ENCODE data around the gene SCART1.

The SCART1 gene

DNA sequence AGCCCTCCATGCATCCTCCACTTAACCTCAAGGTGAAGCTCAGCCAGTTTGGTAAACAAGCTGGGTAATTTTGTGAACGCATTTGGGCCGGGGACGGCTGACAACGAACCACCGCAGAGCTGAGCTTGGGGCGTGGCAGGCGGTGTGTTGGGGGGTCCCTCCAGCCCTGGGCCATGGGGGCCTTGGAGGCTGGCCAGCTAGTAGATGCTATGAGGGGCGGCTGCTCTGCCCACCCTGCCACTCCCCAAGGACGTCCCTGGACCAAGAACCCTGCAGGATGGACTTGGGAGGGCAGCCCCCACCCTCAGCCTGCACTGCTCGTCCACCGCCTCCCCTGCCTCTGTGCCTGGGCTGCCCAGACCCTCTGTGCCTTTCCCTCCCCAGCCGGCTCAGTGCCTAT, 12.0 kb upstream of the SCART1 start:
- Histone ChIP-seq H3K9ac (ENCODE audit: low read length) (no peak overlapping the region), H3K27me3 (ENCODE audit: low read length) (no peaks in the 10 kb centered on the region), H4K20me1 (ENCODE audit: low read depth, low read length) (no peaks in the 10 kb centered on the region), H3K4me2 (ENCODE audit: low read depth, low read length, poor library complexity, severe bottlenecking) (no peak overlapping the region), H3K36me3 (ENCODE audit: low read length) (no peaks in the 10 kb centered on the region), H3K27ac (ENCODE audit: low read depth, low read length) (no peak overlapping the region), H3F3A (ENCODE audit: insufficient read depth) (no peaks in the 10 kb centered on the region), H2AFZ (ENCODE audit: low read depth, low read length, severe bottlenecking) (no peak overlapping the region), H3K79me2 (ENCODE audit: insufficient read depth, low read length) (no peaks in the 10 kb centered on the region), H3K4me3 (ENCODE audit: insufficient read depth, low read length, poor library complexity, severe bottlenecking) (no peak overlapping the region), H3K9me3 (ENCODE audit: insufficient read depth, low read length) (0 out of 2 replicates have a peak, but pooled peaks cover under 1% of the 10 kb centered on the region), H3K9me2 (replicated peaks; ENCODE audit: insufficient read depth, low read length) (no peaks in the 10 kb centered on the region)
- TF ChIP-seq, protein P1, sequence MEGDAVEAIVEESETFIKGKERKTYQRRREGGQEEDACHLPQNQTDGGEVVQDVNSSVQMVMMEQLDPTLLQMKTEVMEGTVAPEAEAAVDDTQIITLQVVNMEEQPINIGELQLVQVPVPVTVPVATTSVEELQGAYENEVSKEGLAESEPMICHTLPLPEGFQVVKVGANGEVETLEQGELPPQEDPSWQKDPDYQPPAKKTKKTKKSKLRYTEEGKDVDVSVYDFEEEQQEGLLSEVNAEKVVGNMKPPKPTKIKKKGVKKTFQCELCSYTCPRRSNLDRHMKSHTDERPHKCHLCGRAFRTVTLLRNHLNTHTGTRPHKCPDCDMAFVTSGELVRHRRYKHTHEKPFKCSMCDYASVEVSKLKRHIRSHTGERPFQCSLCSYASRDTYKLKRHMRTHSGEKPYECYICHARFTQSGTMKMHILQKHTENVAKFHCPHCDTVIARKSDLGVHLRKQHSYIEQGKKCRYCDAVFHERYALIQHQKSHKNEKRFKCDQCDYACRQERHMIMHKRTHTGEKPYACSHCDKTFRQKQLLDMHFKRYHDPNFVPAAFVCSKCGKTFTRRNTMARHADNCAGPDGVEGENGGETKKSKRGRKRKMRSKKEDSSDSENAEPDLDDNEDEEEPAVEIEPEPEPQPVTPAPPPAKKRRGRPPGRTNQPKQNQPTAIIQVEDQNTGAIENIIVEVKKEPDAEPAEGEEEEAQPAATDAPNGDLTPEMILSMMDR (IDR thresholded peaks at IDR 0.05; ENCODE audit: insufficient read depth, low read length, poor library complexity, severe bottlenecking) = no peak
- TF ChIP-seq EZH2phosphoT487 (conservative IDR thresholded peaks at IDR 0.05; ENCODE audit: low read length) = no peak

DNA sequence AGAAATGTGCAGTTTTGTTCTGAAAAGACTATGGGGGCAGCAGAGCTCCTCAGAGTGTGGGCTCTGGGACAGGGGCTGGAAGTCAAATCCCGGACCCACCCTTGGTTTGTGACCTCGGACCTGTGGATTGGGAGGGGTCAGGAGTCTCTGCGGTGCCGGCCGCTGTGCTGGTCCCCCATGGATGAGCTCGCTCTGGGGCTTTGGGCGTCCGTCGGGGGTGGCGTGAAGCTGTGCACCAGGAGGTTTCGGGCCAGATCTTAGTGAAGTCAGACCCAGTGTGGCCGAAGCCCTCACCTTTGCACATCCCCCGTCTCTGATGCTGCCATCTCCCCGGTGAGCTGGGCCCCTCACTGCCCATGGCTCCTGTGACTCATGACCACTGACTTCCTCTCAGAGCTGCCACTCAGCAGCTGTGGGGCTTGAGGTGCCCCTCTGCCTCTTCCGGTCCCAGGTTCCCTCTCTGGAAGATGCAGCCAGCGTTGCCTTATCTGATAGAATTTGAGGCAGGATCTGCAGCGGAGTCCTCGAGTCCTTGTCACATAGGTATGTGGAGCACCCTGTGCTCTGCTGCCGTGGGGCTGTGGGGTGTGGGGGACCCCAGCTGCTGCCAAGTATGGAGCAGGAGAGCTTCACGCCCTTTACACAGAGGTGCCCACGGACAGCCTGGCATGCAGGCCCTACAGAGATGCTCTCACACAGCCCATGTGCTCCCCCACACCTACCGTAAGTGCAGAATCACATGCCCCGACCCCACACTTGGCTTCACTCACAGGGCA, 11.4 kb upstream of the SCART1 start:
- H3K79me2 ChIP-seq (ENCODE audit: insufficient read depth, low read length) = no peaks in the 10 kb centered on the region
- peaks cover 6% of the 10 kb centered on the region; the same call in 1 of the 2 replicates for H3K9me3 ChIP-seq (ENCODE audit: insufficient read depth, low read length)
- no peaks in the 10 kb centered on the region for H3K36me3 ChIP-seq (ENCODE audit: low read length)
- no peaks in the 10 kb centered on the region for H3F3A ChIP-seq (ENCODE audit: insufficient read depth)
- TF ChIP-seq, protein P1 (IDR thresholded peaks at IDR 0.05; ENCODE audit: insufficient read depth, low read length, poor library complexity, severe bottlenecking) = no peak
- no peak for TF ChIP-seq EZH2phosphoT487 (conservative IDR thresholded peaks at IDR 0.05; ENCODE audit: low read length)
- no peaks in the 10 kb centered on the region for H3K9me2 ChIP-seq (replicated peaks; ENCODE audit: insufficient read depth, low read length)
- no peak overlapping the region for H3K9ac ChIP-seq (ENCODE audit: low read length)
- no peaks in the 10 kb centered on the region for H4K20me1 ChIP-seq (ENCODE audit: low read depth, low read length)
- H2AFZ ChIP-seq (ENCODE audit: low read depth, low read length, severe bottlenecking) = no peak overlapping the region
- no peak overlapping the region for H3K4me3 ChIP-seq (ENCODE audit: insufficient read depth, low read length, poor library complexity, severe bottlenecking)
- no peak overlapping the region for H3K4me2 ChIP-seq (ENCODE audit: low read depth, low read length, poor library complexity, severe bottlenecking)
- H3K27ac ChIP-seq (ENCODE audit: low read depth, low read length) = no peak overlapping the region
- H3K27me3 ChIP-seq (ENCODE audit: low read length) = no peaks in the 10 kb centered on the region

GRCh38 chr10:133442967-133443924, 10.5 kb upstream of the SCART1 start:
- no peaks in the 10 kb centered on the region for H3K27me3 ChIP-seq (ENCODE audit: low read length)
- no peak overlapping the region for H3K4me3 ChIP-seq (ENCODE audit: insufficient read depth, low read length, poor library complexity, severe bottlenecking)
- 0 out of 2 replicates have a peak, but pooled peaks cover 3% of the 10 kb centered on the region for H3K36me3 ChIP-seq (ENCODE audit: low read length)
- no peak overlapping the region for H3K27ac ChIP-seq (ENCODE audit: low read depth, low read length)
- H3F3A ChIP-seq (ENCODE audit: insufficient read depth) = no peaks in the 10 kb centered on the region
- no peak overlapping the region for H3K4me2 ChIP-seq (ENCODE audit: low read depth, low read length, poor library complexity, severe bottlenecking)
- H3K9ac ChIP-seq (ENCODE audit: low read length) = no peak overlapping the region
- no peaks in the 10 kb centered on the region for H4K20me1 ChIP-seq (ENCODE audit: low read depth, low read length)
- H2AFZ ChIP-seq (ENCODE audit: low read depth, low read length, severe bottlenecking) = no peak overlapping the region
- no peaks in the 10 kb centered on the region for H3K79me2 ChIP-seq (ENCODE audit: insufficient read depth, low read length)
- peaks cover 15% of the 10 kb centered on the region; the same call in 1 of the 2 replicates for H3K9me3 ChIP-seq (ENCODE audit: insufficient read depth, low read length)
- H3K9me2 ChIP-seq (replicated peaks; ENCODE audit: insufficient read depth, low read length) = no peaks in the 10 kb centered on the region
- TF ChIP-seq EZH2phosphoT487 (conservative IDR thresholded peaks at IDR 0.05; ENCODE audit: low read length) = no peak
- TF ChIP-seq, protein P1 (IDR thresholded peaks at IDR 0.05; ENCODE audit: insufficient read depth, low read length, poor library complexity, severe bottlenecking) = no peak

Measured in SU-DHL-6 (cell line).